HG02798 (cell line): Measurements from ENCODE around the gene KLHL26.

ENCODE experiments used
- ATAC-seq: cut with Tn5 transposase; IDR thresholded peaks from one replicate; pipeline ENCODE4 v1.9.1; 2021; ENCODE audit warnings: mild to moderate bottlenecking; ENCODE audit not compliant: unreplicated experiment, poor library complexity

Gene KLHL26

DNA sequence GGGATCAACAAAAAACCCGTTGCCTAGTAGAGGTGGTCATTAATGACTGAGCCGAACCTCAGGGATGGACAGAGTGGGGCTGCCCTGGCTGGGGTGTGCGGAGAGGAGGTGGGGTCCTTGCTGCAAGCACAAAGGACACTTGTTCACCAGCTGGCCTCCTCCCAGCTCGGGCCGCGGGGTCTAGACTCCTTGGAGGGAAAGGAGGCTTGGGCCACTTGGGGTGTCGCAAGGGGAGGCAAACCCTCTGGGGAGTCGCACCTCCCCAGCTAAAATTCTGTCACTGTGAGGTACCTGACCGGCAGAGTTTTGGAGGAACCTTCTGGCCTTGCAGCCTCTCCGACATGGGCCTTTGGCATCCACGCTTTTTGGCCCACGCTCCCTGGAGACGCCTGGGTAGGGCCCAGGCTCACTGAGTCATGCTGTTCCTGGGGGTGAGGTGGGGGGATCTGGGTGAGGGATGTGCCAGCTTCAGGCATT, 8.2 kb downstream of the KLHL26 start:
- no peak for ATAC-seq

DNA sequence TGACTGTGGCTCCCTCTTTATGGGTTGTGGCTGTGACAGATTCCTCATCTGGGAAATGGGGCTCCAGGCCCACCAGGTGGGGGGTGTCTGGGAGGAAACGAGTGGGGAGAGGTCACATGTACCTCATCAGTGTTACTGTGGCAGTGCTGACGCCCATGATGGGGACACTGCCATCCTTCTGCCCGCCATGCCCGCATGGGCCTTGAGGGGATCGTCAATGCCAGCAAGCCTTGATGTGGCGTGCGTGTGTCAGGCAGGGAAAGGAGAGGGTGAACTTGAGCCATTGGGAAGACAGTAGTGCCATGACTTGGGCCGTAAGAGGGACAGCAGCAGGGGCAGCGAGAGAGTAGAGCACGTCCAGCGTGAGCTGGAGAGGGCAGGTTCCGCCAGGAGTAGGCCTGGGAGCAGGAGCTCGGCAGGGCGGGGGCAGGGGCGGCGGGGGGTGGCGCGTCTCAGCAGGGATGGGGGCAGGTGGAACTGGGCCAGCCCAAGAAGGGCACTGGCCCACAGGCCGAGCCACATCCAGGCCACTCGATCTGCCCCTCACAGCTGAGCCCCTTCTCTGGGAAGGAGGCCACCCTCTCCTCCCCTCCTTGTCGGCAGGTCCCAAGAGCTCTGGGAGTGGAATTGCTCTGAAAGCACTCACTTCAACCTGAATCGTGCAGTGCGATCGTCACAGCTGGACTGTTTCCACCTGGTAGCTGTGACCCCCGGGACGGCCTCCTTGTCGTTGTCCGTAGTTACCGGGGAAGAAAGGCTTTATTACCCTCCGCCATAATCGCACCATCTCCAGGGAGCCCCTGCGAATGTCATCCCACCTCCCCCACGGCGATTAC, 9.9 kb downstream of the KLHL26 start:
- no peak for ATAC-seq

DNA sequence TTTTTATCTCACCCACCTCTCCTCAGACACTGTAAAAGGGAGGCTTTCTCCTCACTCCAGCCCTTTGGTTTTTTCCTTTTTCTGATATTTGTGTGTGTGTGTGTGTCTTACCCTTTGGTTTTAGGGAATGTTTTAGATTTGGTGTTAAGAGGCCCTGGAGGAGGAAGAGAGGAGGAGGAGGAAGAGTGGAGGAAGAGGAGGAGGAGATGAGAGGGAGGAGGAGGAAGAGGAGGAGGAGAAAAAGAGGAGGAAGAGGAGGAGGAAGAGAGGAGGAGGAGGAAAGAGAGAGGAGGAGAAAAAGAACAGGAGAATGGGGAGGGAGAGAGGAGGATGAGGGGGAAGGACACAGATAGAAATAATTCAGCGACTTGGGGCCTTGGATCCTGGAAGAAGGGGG, 10.5 kb downstream of the KLHL26 start:
- ATAC-seq, result no peak

DNA sequence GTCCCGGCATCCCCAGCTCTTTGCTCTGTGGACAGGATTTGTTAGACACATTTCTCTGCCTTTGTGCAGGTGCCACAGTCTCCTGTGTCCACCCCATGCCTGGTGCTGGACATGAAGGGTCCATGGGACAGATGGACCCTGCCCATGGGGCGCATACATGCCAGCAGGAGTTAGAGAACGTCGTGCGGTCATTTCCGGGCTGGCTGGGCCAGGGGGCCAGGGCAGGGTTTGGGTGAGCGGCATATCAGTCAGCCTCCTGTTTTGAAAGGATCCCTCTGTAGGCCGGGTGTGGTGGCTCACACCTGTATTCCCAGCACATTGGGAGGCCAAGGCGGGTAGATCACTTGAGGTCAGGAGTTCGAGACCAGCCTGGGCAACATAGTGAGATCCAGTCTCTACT, 11.0 kb downstream of the KLHL26 start:
- no peak for ATAC-seq

DNA sequence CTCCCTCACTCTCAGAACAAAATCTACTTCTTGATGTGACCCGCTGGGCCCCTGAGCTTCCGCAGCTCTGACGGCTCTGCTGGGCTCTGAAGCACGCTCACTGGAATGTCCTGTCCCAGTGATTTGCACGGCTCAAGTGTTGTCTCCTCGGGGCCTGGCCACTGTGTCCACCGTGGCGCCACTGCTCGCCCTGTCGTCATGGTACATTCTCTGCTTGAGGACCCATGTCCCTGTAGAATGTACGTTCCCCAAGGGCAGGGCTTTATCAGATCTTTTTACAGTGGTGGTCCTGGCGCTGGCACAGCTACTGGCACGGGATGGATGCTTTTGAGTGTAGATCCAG, 12.1 kb downstream of the KLHL26 start:
- no peak for ATAC-seq

DNA sequence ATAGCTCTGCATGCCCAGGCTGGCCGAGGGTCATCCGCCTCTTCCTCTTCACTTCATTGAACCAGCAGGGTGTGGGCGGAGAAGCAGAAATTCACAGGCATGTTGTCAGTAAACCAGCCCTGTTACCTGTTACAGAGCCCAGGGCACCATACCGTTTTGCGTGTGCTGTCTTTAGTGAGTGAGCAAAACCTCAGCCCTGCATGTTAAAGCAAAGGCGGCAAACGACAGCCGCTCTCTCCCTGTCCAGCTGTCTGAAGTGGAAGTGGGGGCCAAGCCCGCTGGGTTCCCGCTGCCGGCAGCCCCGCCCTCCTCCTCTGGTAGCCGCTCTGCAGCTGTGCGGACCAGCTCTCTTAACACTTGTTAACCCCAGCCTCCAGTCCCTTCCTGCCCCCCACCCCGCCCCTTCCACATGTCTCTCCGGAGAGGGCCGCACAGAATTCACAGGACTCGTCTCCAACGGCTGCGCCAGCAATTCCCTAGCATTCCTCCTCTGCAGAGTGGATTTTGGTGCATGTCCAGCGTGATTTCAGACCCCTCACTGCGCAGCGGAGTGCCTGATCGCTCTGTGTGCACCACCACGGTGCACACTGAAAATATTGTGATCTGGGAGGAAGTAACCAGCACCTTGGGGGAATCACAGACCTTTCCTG, 12.7 kb downstream of the KLHL26 start:
- no peak for ATAC-seq

DNA sequence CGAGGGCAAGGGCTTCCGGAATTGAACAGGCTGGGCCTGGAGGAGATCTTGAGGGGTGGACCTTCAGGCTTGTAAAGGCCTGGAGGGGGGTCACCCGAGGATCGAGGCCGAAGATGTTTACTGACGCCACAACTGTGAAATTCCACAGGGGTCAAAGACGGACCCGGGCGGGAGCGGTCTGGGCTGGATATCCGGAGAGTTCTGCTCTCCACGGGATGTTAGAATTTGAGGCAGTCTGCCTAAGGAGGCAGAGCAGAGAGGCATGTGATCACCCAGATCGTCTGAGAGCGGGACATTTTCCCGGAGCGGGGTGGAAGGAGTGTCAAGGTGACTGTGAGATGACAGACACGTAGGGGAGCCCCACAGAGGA, 13.2 kb downstream of the KLHL26 start:
- ATAC-seq, result no peak

DNA sequence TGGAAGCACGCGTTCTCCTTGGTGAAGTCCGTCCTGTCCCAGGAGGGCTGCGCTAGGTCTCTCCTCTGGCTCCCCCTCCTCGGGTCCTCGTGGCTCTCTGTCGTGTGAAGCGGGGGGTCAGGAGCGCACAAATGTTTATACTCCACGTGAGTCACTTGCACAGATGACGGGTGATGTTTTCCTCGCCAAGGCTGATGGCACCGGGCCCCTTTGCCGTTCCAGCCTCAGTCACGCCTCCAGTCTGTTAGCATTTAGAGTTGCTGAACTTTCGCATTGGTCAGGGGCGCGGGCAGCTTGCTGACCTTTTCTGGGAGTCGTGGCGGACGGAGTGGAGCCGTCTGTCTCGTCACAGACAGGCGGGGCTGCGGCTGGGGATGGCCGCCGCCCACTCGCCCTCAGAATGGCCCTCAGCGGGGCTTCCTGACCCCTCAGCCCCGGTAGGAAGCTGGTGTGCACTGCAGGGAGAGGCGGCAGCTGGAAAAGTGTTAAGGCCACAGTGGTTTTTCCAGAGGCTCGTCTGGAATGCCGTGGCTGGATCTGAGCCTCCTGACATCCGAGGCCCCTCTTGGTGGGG, 13.7 kb downstream of the KLHL26 start:
- ATAC-seq, result no peak

DNA sequence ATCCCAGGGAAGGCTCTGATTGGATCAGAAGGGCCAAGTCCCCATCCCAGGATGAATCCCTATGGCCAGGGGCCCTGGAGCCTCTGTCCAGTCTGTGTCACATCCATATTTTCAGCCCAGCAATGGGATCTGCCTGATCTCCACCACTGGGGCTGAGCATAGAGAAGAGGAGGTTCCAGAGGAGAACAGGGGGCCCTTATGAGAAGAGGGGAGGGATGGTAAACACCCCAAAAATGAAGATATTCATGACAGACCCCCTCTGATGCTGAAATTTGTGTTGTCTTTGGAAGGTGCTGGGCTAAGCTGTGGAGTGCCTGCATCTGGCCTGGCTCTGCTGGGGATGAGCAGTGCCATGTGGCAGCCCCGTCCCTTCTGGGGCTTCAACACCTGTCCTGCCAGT, 14.5 kb downstream of the KLHL26 start:
- no peak for ATAC-seq

DNA sequence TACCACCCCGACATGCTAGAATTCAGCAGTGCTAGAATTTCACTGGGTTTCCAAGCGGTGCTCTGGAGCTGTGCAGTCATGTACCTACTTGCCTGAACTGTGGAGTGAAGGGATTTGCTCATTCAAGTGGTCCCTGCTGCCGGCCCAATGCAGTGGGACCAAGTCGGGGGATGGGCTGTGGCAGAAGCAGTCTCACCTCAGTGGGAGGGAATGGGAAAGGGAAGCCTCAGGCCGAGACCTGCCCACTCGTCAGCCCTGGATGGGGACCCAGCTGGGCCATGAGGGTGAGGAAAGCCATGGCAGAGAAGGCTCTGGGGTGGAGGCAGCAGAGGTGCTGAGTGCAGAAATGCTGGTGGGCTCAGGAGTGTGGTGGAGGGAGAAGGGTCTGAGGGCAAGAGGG, 14.9 kb downstream of the KLHL26 start:
- no peak for ATAC-seq

DNA sequence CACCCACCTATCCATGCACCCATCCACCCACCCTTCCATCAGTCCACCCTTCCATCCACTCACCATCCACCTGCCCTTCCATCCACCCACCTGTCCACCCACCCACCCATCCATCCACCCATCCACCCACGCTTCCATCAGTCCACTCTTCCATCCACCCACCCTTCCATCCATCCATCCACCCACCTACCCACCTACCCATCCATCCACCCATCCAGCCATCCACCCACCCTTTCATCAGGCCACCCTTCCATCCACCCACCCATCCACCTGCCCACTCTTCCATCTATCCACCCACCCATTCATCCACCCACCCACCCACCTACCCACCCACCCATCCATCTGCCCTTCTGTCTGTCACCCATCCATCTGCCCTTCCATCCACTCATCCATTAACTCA, 17.0 kb downstream of the KLHL26 start:
- ATAC-seq, result no peak

DNA sequence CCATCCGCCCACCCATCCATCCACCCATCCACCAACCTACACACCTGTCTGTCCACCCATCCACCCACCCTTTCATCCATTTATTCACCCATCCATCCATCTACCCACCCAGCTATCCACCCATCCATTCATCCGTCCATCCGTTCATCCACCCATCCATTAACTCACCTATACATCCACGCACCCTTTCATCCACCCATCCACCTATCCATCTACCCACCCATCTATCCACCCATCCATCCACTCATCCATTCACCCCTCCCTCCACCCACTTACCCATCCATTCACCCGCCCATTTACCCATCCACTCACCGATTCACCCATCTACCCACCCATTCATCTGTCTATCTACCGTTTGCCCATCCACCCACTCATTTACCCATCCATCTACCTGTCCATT, 17.6 kb downstream of the KLHL26 start:
- no peak for ATAC-seq

DNA sequence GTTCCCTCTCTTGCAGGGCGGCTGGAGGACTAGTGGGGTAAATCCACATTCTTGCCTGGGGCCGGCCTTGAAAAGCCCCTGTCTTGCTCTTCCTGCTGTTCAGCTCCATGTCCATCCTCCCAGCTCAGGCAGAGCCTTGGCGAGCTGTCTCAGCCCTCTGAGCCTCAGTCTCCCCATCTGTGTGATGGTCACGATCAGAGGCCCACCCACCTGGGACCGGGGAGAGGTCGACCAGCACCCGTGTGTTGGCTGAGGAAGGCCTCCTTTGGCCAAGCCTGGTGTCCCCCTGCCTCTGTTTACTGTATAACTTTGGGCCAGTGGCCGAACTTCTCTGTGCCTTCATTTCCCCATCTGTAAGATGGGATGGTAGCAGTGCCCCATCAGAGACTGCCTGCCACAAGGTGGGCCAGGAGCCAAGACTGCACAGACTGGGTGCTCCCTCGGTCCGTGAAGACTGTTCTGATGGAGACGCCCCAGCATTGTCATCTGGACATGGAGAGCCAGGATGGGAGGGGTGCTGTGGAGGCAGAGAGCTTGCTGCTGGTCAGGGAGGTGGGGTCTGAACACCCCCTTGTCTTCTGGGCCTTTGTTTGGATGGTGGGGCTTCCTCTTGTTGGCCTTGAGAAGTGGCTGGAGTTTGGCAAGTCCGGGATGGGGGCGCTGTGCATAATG, 18.5 kb downstream of the KLHL26 start:
- ATAC-seq, result no peak

DNA sequence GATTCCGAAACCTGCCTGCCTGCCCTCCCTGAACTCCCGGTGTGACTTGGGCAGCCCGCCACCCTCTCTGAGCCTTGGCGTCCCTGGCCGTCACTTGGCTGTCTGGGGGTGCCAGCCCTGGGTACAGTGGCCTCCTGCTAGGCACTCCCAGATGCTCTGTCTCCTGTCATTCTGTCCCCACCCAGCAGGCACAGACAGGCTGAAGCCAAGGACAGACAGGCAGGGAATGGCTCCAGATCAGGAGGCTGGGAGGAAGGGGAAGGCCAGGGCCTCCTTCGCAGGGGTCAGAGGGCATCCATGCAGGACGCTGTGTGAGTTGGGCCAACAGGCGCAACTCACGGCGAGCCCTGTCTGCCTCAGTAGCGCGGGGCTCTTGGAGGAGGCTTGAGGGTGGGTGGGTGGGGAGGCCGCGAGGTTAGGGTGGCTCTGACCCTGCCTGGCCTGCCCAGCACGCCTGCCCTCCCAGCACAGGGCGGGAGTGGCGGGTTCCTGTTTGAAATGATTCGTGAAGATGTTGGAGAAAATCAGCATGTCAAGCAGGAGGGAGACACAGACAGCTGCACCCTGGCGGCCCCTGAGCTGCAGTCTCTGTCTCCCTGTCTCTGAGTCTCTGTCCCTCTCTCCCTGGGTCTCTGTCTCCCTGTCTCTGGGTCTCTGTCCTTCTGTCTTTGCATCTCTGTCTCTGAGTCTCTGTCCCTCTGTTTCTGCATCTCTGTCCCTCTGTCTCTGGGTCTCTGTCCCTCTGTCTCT, 19.7 kb downstream of the KLHL26 start:
- no peak for ATAC-seq

DNA sequence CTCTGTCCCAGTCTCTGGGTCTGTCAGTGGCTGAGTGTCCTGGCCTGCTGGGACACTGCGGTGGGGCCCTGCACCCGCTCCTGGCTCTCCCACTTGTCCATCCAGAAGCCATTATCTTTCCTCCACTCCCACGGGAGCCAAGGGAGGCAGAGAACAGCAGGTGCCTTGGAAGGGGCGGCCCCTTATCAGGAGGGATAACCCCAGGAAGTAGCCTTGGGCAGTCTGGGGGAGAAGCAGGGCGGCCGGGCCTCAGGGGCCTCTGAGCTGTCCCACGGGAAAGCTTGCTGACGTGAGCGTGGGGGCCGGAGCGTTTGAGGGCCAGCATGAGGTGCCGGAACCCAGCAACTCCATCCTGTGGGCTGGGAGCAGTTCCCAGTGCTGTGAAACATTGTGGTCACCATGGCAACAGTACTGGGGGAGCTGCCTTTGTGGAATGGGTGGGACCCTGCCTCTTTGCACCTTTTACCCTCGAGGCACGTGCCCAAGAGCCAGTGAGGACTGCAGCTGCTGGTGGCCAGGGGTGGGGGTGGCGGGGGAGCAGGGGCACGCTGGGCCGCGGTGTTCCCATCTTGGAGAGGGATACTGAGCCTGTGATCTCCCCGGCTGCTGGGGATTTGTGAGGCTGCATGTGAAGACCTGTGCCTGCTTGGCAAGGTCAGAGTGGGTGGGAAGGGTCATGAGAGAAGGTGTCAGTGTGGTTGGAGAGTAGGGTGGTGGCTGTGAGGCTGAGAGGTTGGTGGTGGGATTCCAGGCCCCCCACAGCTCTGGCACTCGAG, 20.9 kb downstream of the KLHL26 start:
- no peak for ATAC-seq

DNA sequence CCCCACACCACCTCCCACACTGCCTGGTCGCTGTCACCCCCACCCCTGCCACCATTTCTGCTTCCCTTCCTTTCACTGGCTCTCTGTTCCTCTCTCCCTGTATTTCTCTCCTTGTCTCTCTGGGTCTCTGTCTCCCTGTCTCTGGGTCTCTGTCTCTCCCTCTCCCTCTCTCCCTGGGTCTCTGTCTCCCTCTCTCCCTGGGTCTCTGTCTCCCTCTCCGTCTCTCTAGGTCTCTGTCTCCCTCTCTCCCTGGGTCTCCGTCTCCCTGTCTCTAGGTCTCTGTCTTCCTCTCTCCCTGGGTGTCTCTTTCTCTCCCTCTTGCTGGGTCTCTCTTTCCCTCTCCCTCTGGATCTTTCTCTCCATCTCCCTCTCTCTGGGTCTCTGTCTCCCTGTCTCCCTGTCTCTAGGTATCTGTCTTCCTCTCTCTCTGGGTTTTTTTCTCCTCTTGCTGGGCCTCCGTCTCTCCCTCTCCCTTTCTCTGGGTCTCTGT, 21.6 kb downstream of the KLHL26 start:
- no peak for ATAC-seq

DNA sequence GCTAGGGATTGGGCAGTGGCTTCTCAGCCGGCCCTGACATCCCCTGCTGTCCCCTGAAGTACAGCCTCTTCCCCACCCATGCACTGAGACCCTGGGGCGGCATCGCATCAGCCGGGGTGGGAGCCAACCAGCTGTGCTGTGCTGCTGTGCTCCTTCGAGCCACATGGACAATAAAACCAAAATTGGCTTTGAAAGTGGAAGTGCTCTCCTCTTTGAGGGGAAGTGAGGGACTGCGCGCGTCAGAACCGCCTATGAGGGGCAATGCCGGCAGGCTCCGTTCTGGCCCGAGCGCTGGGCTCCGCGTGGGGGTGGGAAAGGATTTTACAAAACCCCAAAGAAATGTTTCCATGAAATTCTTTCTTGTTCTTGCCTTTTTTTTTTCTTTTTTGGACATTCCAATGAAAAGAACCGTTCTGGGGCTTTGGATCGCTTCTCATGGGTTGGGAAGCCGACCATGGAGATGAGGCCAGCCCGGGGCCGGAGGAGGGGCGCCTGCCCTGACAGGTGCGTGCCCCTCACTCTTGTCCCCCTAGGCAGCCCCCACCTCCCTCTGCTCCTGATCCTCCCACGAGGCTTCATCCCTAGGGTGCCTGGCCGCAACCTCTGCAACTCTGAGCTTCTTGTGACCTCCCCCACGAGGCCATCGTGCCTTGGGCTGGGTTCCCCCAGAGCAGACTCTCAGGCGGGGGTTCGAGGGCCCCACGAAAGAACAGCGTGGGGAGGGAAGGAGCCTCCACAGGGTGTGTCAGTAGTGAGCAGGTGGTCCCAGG, 22.6 kb downstream of the KLHL26 start:
- ATAC-seq, result no peak

DNA sequence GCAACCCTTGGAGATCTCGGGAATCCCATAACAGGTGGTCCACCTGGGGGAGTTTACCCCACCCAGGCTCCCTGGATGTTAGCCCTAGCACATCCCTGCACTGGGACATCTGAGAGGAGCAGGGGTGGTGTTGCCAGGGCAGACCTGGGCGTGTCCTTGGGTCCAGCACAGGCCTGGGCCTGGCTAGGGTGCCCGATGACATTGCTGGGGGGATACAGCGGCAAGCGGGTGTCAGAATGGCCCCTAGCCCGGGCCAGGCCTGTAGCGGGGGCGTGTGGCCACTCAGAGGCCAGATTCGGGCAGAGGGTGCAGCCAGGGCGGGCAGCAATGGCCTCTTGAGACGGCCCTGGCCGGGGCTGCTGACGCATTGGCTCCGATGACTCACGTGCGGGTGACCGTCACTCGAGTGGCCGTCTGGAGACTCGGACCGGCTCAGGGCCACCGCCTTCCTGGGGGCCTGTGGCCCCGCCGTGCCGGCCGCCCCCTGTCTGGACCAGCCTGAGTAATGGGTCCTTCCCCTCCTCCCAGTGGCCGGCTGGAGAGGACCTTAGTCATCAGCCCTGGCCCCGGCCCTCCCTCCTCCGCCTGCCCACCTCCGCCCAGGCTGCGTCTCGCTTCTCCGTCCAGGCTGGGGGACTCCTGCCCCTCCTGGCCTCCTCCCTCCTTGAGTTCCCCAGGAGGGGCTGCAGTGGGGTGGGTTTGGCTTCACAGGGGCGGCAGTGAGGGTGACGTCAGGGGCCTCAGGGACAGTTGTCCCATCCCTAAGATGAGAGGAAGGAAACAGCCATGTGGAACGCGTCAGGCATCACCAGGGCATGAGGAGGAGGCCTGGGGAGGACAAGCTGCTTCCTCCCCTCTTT, 23.5 kb downstream of the KLHL26 start:
- no peak for ATAC-seq
